ENCODE results near the gene KLRF1. TPM values are rescaled to one million over a fixed set of nuclear protein-coding genes. Genes with fewer than 3 reads are reported as not detected.

The KLRF1 gene
- total RNA-seq, 4 donors from 2014 or later: 0.27 TPM; not detected in 3

- DNase-seq (ENCODE audit: low spot score in 2 of 2): no peak
- H3K4me3 ChIP-seq (ENCODE audit: low read depth, poor library complexity, severe bottlenecking): no peak overlapping the region
- TF ChIP-seq CTCF (IDR thresholded peaks at IDR 0.05): no peak
- TF ChIP-seq POLR2A (IDR thresholded peaks at IDR 0.05): no peak
- intact Hi-C loops (cut with DNase I; ENCODE audit: low total_unique reads): no loop called here
- 88 to 95% methylated on average over 5 of the region's 5 CpGs for WGBS, 2 donors
Measured at GRCh38 chr12:9811621-9812020, 15.7 kb upstream of the KLRF1 start.

GRCh38 chr12:9813821-9814798, 13.2 kb upstream of the KLRF1 start:
- DNase-seq (ENCODE audit: low spot score in 2 of 2): peak; percentile 72 to 96
- 60 to 75% methylated on average over 25 to 28 of the region's 32 CpGs for WGBS, 2 donors
- intact Hi-C loops (cut with DNase I; ENCODE audit: low total_unique reads): no loop called here
- no peak overlapping the region for H3K4me3 ChIP-seq (ENCODE audit: low read depth, poor library complexity, severe bottlenecking)
- TF ChIP-seq POLR2A (IDR thresholded peaks at IDR 0.05): no peak
- TF ChIP-seq CTCF (IDR thresholded peaks at IDR 0.05): peak in 1 of 3 donors; percentile 52

GRCh38 chr12:9820281-9820930, 6.9 kb upstream of the KLRF1 start:
- 90 to 93% methylated on average over 9 of the region's 9 CpGs for WGBS, 2 donors
- TF ChIP-seq POLR2A (IDR thresholded peaks at IDR 0.05) (no peak), CTCF (IDR thresholded peaks at IDR 0.05) (no peak)
- no peak for DNase-seq (ENCODE audit: low spot score in 2 of 2)
- intact Hi-C loops (cut with DNase I; ENCODE audit: low total_unique reads): no loop called here
- no peak overlapping the region for H3K4me3 ChIP-seq (ENCODE audit: low read depth, poor library complexity, severe bottlenecking)

GRCh38 chr12:9829483-9829882, 2.2 kb downstream of the KLRF1 start:
- DNase-seq (ENCODE audit: low spot score in 2 of 2): no peak
- TF ChIP-seq POLR2A (IDR thresholded peaks at IDR 0.05) (no peak), CTCF (IDR thresholded peaks at IDR 0.05) (no peak)
- no peak overlapping the region for H3K4me3 ChIP-seq (ENCODE audit: low read depth, poor library complexity, severe bottlenecking)
- WGBS, 2 donors: 92% methylated on average over 3 of the region's 3 CpGs
- intact Hi-C loops (cut with DNase I; ENCODE audit: low total_unique reads): no loop called here

GRCh38 chr12:9829982-9830381, 2.7 kb downstream of the KLRF1 start:
- no peak for TF ChIP-seq CTCF (IDR thresholded peaks at IDR 0.05)
- 84 to 88% methylated on average over 5 of the region's 5 CpGs for WGBS, 2 donors
- intact Hi-C loops (cut with DNase I; ENCODE audit: low total_unique reads): no loop called here
- no peak overlapping the region for H3K4me3 ChIP-seq (ENCODE audit: low read depth, poor library complexity, severe bottlenecking)
- DNase-seq (ENCODE audit: low spot score in 2 of 2): no peak

All from lower leg skin (tissue), 4 donors.